ENCODE data around the gene AUTS2.

The AUTS2 gene

DNA sequence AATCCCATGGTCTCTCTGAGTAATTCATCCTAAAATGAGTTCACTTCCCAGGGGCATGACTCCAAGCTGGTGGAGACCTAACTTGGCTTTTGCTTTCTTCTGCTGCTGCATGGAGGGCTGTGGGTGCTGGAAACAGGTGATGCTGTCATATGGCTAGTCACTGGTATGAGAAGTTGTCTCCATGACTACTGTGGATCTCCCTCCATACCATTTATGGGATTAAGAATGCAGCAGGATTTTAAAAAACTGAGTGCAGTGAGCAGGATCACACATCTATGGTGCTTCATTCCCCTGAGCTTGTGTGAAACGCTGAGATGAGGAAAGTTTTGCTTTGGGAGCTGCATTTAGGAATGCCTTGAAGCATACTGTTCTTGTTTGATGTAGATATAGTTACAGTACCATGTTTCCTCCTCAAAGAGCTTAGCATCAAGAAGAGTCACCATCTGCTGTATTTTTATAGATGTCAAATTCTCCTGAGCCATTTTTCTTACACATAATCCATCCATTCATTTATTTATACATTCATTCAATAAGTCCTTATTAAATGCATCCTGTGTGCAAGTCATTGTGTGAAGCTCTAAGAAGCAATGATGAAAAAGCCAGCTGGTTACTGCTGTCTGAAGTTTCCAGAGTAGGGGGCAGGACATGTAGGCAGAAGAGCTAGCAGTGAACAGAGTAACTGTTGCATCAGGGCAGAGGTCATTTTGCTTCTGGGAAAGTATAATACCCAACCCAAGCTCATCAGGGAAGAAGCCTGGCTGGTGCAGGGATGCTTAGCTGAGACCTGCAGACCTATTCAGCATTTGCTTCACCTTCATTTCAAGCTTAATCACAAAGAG is 534.8 kb downstream of the AUTS2 start:
- DNase-seq (ENCODE audit: low spot score), result no peak

DNA sequence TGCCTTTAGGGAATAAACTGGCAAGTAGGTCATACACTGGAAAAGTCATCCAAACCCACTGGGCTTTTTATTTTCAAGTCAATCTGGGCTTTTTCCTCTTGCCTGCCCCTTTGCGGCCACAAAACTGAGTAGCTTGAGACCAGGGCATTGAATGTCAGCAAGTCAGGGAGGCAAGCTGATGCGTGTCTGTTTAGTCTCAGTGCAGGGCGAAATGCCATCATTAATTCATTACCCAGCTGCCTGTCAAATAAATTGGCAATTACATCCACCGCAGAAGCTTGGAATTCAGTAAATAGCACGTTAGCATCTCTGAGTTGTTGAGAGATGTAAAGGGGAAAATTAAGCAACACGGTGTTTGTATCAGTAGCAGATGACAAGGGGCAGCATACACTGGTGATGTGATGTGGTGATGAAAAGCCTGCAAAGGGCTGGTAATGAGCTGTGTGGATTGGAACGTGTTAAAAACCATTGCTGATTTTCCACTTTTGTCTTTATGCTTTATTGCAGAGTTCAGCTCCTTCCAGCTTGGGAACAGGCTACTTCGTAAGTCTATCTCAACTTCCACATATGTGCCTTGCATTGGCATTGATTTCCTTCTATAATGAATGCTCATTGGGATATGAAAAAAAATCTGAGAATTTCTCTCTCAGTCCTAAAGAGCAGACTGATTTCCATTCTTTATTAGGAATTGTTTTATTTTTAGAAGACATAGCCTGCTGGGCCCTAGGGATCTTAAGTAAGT is 535.9 kb downstream of the AUTS2 start:
- no peak for DNase-seq (ENCODE audit: low spot score)

DNA sequence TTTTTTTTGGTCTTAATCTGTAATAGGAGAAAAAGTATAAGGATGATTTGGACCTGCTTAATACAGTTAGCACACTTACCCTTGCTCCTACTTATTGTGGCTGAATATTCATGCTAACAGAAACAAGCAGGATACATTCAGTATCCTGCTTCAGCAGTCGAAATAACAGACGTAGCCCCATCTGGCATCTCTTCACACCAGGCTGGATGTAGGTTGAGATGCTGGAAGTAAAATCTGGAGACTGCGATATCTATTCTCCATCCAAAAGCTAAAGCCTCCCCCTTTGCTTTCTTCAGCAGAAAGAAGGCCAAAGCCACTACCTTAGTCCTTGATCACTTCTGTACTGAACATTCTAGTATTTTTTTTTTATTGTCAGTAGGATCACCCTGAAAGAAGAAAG is 537.4 kb downstream of the AUTS2 start:
- no peak for DNase-seq (ENCODE audit: low spot score)

DNA sequence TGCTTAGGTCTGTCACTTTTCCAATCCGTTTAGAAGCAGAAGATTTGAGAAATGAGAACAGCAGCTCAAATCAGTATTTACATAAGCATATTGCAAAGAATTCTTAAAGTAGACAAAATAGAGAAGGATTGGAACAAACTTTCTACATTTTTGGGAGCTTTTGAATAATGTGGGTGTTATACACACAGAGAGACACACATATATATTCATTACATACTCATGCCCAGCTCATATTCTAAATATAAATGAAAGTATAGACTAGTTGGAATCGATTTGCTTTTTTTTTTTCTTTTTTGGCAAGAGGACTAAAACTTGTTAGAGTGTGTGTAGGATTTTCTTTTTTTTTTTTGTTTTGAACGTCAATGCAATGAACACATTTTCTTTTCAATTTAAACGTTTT is 538.9 kb downstream of the AUTS2 start:
- no peak for DNase-seq (ENCODE audit: low spot score)

DNA sequence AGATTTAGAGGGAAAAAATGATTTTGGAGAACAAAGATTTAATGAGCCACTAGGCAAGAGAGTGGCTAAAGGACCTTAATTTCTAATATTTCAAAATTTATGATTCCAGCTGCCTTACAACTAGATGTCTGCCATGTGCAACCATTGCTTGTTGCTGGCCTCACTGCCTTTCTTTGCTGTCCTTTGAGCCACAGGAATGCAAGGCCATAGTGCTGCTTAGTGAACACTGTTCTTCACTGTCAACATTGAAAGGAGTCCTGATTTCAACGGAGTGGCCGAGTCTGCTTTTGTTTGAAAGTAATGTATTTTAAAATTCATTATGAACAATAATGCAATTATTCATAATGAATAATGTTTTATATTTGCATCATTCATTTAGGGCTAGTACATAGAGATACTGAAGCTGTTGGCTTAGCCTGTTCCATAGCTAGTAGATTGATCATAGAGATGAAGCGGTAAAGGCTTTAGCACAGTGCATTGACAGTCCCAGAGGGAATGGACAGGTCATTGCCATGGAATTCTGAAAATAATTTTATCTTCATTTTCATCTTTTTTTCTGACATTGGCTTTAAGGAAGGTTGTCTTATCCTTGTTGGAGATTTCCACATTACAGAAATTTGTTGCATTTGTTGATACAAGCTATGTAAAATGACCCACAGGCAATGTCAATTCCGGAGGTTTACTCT is 544.1 kb downstream of the AUTS2 start:
- DNase-seq (ENCODE audit: low spot score), result no peak

DNA sequence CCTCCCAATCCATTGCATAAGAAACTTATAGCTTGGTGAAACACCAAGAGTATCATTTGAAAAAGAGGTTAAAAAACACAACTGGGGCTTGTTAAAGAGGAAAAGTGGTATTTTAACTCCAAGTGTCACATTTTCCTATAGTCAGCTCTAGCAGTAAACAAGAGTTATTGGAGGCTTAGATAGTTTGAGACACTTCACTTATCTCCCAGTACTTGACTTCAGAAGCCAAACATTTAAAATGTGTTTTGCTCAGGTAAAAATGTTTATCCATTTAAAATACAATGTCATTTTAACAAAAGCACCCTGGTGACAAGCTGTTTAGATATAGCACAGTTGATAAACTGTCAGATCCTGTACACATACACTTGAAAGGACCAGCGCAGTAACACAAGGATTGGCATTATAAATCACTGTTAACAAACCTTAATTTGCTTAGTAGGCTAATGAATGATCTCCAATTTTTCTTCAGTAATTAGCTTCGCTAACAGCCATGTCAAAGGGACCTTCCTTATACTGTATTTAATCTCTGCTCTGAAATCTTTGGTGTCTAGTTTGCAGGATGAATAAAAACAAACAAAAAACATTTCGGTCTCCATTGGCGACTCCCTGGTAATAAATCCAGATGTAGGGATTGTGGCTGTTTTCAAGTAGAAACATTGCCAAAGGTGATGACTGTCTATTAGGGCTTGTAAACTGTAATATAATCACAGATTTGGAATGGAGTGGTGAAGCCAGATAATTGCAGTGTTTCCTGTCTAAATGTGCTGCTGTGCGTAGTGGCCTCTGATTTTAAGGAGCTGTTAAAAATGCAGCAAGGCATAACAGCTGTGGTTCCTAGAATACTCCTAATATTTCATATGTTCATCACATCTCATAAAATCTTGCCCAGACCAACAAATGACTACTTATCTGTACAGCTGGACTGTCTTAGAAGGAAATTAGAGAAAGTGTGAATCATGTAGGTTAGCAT is 545.1 kb downstream of the AUTS2 start:
- DNase-seq (ENCODE audit: low spot score), result no peak

DNA sequence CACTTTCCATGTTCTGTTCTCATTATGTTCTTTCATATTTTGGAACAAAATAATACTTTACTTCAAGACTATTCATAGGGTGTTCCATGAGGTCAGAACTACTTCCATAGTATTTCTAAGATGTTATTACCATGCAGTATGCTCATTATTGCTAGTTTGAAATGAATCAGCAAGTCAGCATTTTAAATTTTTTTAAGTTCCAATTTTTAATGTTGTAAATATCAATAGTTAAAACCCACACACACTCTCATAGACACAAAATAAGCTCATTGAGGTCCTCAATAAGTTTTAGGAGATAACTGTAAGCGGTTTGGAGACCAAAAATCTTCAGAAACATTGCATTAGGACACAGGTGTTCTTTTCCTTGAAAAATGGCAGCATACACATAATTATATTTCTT is 550.7 kb downstream of the AUTS2 start:
- DNase-seq (ENCODE audit: low spot score), result no peak

DNA sequence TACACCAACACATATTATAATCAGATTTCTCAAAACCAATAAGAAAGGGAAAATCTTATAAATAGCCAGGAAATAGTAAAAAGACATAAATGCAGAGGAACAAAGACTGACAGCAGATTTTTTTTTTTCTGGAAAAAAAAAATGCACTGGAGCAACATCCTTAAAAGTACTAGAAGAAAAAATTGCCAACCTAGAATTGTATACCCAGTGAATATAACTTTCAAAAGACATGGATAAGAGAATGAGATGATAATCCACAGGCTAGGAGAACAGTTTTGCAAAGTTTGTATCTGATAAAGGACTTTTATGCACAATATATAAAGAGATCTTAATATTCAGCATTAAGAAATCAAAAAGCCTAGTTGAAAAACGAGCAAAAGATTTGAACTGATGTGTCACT is 554.0 kb downstream of the AUTS2 start:
- no peak for DNase-seq (ENCODE audit: low spot score)

DNA sequence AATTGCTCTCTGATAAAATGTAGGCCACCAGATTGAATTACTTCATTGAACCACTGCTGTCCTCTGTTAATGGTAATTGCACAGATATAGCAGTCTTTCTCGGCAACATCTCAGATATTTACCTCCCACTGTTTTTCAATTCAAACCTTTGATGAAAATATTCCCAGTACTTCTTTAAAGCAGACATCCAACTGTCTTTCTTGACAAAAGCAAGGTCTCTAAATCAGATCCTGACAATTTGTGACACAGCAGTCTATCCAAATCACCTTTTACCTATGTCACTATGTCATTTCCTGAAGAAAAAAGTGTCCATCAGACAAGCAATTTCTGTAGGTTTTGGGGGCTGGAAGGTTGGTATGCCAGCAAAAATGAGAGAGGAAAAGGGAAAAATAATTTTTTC is 555.7 kb downstream of the AUTS2 start:
- no peak for DNase-seq (ENCODE audit: low spot score)

DNA sequence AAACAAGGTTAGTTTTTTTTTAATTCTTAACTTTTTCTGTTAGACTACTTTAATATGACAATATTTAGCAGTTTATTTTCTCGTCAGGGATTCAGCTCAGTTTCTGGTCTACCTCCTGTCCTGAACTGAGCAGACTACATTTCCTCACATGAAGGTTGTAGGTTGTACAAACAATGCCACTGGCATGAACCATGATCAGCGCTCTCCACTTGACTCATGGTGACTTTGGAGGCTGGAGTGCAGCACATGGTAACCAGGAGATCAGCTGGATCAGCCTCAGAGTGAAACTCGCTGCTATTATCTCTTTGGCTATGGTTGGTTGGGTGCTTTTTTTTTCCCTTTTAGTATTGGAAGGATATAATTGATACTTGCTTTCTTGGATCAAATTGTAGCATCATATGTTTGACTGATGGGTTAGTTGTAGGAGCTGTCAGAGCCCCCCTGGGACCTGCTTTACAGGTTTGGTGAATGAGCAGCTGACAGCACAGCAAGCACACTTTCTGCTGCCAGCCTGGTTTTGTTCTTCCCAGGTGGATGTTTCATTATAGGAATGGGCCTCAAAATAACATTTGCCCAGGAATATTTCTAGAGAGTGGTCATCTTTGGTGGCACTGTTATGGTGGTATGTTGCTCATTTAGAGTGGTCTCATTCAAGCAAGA is 556.4 kb downstream of the AUTS2 start:
- DNase-seq (ENCODE audit: low spot score), result no peak

DNA sequence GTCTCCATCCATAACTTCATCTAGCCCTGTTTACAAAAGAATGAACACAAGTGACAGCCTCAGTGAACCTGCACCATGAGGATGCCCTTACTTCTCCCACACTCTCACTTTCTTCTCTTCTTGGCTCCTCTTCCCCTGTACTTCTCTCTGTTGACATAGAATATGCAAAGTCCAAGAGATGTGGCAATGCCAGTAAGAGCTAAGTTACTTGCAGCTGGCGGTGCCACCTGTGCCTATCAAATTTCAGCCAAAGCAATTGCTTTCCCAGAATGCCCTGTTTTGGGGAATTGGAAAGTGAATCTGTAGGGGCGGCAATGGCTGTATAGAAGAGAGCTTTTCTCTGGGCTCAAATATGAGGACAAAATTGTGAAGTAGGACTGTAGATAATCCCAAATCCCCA is 557.8 kb downstream of the AUTS2 start:
- DNase-seq (ENCODE audit: low spot score), result no peak

DNA sequence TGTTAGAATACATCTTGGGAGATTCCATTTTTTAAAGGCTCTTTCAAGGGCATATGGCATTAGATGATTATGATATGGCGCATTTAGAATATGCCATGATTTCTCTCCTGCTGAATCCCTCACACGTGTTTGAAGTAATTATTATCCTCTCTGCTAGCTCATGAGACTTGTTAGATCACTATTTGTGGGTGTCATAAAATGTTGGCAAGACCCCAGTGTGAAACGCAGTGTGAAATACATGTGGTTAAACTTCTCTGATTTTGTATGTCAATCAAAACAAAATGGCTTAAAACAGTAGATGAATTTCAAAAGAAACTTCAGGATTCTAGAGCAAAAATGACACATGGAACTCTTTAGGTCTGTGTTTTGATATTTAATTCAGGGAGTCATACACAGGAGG is 560.8 kb downstream of the AUTS2 start:
- no peak for DNase-seq (ENCODE audit: low spot score)

DNA sequence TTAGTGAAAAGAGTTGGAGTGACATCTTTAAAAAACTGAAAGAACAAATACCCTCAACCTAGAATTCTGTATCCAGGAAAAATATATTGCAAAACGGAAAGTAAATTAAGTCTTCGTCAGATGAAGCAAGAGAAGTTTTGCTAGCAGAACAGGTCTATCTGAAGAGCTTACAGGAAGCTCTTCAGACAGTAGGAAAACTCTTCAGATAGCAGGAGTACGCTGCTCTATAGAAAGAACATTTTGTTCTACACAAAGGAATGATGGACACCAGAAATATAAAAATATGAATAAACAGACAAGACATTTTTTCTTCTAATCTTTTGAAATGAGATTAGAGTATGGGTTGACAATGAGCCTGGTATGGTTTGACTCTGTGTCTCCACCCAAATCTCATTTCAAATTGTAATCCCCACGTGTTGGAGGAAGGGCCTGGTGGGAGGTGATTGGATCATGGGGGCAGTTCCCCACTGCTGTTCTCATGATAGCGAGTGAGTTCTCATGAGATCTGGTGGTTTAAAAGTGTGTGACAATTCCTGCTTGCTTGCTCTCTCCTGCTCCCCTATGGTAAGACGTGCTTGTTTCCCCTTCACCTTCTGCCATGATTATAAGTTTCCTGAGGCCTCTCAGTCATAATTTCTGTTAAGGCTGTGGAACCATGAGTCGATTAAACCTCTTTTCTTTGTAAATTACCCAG is 567.3 kb downstream of the AUTS2 start:
- DNase-seq (ENCODE audit: low spot score), result no peak

DNA sequence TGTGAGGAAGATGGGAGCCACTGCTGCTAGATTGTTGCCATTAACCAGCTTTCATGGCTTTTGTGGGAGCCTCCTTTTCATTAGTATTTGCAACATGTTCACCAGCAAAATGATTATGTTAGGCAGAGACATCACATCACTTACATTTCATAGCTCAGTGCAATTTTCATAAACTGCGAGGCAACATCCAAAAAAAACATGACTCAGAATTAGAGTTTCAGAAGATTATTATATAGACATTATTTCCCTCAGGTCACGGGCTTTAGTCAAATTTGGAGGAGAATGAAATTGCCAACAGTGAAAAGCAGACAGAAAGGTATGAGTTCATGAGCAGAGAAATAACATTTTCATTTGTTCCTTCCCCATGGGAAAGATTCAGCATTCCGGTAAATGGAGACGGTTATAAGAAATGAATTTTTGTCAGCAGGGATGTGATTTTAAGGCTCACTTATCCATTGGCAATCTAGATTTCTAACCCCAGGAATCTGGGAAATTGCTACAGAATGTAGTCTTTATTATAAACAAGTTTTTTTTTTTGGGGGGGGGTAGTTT is 573.2 kb downstream of the AUTS2 start:
- no peak for DNase-seq (ENCODE audit: low spot score)

DNA sequence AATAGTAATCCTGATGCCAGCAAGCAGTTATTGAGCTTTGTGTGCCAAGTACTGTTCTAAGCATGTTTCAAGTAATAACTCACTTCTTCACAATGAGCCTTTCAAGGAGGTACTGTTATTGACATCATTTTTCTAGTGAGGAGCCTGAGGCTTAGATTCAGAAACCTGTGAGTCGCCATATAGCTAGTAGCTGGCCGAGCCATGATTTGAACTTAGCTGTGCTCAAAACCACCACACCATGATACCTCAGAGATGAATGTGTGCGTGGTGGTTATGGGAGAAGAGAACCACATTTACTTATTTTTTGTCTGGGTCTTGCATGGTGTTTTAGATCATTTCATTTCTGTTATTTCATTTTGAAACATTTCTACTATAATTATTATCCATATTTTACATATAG is 578.9 kb downstream of the AUTS2 start:
- DNase-seq (ENCODE audit: low spot score), result peak; percentile 22

DNA sequence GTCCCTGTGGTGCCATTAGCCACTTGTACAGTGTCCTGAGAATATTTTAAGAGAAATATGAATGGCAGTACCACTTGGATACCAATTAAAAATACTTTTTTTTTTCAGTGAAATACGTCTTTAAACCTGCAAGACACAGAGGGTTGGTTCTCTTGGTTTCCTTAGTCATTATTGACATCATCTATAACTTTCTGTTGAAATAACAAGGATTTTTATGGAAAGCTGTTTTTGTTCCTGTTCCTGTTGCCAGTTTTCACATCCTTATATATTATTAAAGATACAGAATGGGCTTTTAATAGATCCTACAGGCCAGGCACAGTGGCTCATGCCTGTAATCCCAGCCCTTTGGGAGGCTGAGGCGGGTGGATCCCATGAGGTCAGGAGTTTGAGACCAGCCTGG is 579.9 kb downstream of the AUTS2 start:
- DNase-seq (ENCODE audit: low spot score), result no peak

DNA sequence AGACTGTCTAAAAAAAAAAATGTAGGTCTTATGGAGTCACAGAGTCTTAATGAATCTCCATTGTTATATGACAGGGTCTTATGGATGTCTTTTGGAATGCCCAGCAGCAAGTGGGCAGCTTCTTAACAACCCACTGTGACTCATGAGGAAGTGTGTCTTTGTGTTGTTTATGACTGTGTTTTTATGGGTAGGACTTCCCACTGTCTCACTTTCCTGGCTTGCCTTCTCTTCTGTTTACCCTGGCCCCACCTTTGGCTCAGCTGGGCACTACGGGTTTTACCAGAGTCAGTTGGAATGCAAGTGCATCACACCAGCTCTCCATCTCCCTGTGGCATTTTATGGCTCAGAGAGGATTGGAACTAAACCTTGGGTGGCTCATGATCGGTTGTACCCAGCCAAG is 580.5 kb downstream of the AUTS2 start:
- no peak for DNase-seq (ENCODE audit: low spot score)

DNA sequence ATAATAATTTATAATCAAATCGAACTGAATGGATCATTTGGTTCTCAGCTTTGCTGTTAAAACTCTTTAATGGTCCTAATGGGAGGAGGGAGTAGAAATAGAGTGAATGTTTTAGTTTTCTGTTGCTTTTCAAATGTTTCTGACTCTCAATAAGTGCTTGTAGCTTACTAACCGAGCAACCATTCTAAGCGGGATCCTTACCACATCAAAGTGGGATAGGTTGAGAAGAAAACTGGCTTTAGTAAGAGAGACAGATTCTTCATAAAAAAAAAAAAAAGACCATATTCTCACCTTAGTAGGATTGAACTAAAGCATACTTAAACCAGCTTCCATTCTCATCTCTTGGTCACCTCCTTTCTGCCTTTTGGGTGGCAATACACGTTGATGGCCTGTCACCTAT is 584.2 kb downstream of the AUTS2 start:
- DNase-seq (ENCODE audit: low spot score), result no peak

DNA sequence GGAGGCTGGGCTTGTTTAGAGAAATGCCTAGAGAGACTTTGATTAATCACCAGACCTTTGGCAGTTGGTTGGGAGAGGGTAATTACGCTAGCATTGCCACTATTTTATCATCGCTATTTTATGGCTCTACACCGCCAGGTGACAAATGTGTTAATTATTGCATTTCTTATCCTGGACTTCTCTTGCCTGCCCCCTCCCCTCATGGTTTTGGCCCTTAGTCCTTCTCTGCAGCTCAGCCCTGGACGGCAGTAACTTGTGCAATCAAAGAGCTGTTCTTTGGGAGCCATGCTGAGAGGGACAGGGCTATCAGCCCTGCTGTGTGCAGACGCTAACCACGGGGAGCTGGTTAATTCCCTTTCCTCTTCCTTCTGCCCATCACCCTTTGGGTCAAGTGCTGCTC is 585.0 kb downstream of the AUTS2 start:
- DNase-seq (ENCODE audit: low spot score), result no peak

DNA sequence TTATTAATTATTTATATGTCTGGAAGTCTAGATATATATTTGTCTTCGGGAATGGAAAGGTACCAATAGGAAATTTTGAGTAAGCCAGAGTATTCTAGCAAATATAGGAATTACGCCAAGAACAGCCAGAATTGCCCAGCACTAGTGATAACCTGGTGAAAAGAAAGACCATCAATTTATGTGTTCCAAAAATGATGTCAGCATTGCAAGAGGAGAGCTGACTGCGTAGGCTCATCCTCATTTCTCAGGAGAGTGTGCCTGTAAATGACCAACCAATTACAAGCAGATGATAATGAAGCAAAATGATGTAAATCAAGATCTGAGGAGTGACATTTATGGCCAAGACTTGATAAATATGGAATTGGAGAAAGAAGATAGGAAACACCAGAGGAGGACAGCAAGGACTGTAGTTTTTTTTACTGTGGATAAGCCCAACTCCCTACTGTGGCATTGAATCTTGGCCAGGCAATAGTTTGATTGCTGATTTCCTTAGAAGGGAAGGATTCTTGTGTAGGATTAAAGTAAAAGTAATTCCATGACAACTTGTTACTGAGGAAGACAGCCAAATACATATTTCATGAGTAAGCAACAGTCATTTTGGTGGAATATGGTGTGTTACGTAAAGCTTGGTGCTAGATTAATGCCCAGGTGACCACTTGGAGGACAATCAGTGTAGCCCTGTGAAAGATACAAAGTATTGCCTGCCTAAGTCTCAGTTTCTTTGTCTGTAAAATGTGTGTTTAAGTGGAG is 590.8 kb downstream of the AUTS2 start:
- DNase-seq (ENCODE audit: low spot score), result no peak
